ENCODE data around the gene KLRC4. TPM values are rescaled to one million over a fixed set of nuclear protein-coding genes. Genes with fewer than 3 reads are reported as not detected.
"Not testable (repeated sequence)": the region's sequence is repeated elsewhere in the genome, so short reads cannot be mapped to it uniquely, and the experiment has no call there.

KLRC4 gene
- total and polyA plus RNA-seq, 10 donors, result 0.22 to 14.6 (median 5.4) TPM

DNA sequence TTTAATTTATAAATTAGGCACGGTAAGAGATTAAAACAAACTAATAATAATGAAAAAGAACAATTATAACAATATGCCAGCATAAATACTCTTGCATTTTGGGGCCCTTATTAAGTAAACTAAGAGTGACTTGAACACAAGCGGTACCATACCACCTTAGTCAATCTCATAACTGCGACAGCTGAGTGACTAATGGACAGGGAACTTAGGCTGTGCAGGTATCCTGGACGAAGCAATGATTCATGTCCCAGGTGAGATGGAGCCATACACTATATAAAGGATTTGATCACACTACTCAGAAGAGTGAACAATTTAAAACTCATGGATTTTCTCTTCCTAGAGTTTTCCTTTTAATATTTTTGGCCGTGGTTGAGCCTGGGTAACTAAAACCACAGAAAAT lies 4.3 kb downstream of the KLRC4 start:
- intact Hi-C loops (cut with DNase I; ENCODE audit: low total_unique reads), result no loop called here
- no peaks in the 10 kb centered on the region for H3K36me3 ChIP-seq
- peaks cover 0 to 7% (median 0%) of the 10 kb centered on the region in 8 donors for H3K9me3 ChIP-seq
- DNase-seq, result no peak
- 85 to 93% (median 90%) methylated on average over 5 of the region's 5 CpGs for WGBS, 5 donors
- TF ChIP-seq POLR2A (IDR thresholded peaks at IDR 0.05) (no peak), POLR2AphosphoS5 (IDR thresholded peaks at IDR 0.05) (no peak)
- TF ChIP-seq, protein P1, sequence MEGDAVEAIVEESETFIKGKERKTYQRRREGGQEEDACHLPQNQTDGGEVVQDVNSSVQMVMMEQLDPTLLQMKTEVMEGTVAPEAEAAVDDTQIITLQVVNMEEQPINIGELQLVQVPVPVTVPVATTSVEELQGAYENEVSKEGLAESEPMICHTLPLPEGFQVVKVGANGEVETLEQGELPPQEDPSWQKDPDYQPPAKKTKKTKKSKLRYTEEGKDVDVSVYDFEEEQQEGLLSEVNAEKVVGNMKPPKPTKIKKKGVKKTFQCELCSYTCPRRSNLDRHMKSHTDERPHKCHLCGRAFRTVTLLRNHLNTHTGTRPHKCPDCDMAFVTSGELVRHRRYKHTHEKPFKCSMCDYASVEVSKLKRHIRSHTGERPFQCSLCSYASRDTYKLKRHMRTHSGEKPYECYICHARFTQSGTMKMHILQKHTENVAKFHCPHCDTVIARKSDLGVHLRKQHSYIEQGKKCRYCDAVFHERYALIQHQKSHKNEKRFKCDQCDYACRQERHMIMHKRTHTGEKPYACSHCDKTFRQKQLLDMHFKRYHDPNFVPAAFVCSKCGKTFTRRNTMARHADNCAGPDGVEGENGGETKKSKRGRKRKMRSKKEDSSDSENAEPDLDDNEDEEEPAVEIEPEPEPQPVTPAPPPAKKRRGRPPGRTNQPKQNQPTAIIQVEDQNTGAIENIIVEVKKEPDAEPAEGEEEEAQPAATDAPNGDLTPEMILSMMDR (IDR thresholded peaks at IDR 0.05 in 8 of 11, conservative IDR thresholded peaks at IDR 0.05 in 3 of 11), result no peak
- H3K27ac ChIP-seq, result peak overlapping the region in 2 of 8 donors; percentile 7 to 65
- peak overlapping the region in 2 of 8 donors; percentile 3 to 56 for H3K4me3 ChIP-seq
- H3K27me3 ChIP-seq (replicated peaks in 1 of 7), result no peaks in the 10 kb centered on the region
- no peaks in the 10 kb centered on the region for H3K4me1 ChIP-seq

DNA sequence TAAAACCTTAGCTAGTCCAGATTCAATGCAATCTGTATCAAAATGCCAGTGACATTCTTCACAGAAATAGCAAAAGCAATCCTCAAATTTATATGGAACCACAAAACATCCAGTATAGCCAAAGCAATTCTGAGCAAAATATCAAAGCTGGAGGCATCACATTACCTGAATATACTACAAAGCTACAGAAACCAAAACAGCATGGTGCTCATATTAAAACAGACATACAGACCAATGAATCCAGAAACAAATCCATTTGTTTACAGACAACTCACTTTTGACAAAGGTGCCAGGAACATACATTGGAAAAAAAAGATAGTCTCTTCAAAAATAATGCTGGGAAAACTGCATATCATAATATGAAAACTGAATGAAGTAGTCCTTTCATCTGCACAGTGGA lies 4.8 kb downstream of the KLRC4 start:
- TF ChIP-seq POLR2A (IDR thresholded peaks at IDR 0.05) (no peak), POLR2AphosphoS5 (IDR thresholded peaks at IDR 0.05) (no peak)
- TF ChIP-seq, protein P1 (IDR thresholded peaks at IDR 0.05 in 8 of 11, conservative IDR thresholded peaks at IDR 0.05 in 3 of 11), result no peak
- H3K4me1 ChIP-seq, result no peaks in the 10 kb centered on the region
- H3K4me3 ChIP-seq, result peak overlapping the region in 3 of 8 donors; percentile 3 to 56 (median 8)
- no peaks in the 10 kb centered on the region for H3K36me3 ChIP-seq
- peaks cover 0 to 7% (median 0%) of the 10 kb centered on the region in 8 donors for H3K9me3 ChIP-seq
- intact Hi-C loops (cut with DNase I; ENCODE audit: low total_unique reads), result no loop called here
- DNase-seq, result no peak
- no peaks in the 10 kb centered on the region for H3K27me3 ChIP-seq (replicated peaks in 1 of 7)
- peak overlapping the region in 1 of 8 donors; percentile 7 for H3K27ac ChIP-seq

DNA sequence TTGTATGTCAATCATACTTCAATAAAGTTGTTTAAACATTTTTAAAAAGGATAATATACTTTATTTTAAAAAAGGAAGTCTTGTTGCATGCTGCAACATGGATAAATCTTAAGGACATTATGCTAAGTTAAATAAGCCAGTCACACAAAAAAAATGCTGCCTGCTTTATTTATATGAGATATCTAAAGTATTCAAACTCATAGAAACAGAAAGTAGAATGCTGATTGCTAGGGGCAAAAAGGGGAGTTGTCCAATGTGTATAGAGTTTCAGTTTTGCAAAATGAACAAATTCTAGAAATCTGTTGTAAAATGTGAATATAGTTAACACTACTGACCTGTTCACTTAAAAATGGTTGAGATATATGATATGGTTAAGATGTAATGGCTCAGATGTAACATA lies 8.7 kb downstream of the KLRC4 start:
- H3K9me3 ChIP-seq, result peaks cover 0 to 7% (median 0%) of the 10 kb centered on the region in 8 donors
- no peak for TF ChIP-seq POLR2AphosphoS5 (IDR thresholded peaks at IDR 0.05)
- intact Hi-C loops (cut with DNase I; ENCODE audit: low total_unique reads), result no loop called here
- no peak overlapping the region for H3K4me3 ChIP-seq
- DNase-seq, result no peak
- peak overlapping the region in 2 of 8 donors; percentile 11 to 46 for H3K27ac ChIP-seq
- H3K4me1 ChIP-seq, result peaks cover 0 to 11% (median 2%) of the 10 kb centered on the region in 6 donors
- no peaks in the 10 kb centered on the region for H3K36me3 ChIP-seq
- H3K27me3 ChIP-seq (replicated peaks in 1 of 7), result no peaks in the 10 kb centered on the region

DNA sequence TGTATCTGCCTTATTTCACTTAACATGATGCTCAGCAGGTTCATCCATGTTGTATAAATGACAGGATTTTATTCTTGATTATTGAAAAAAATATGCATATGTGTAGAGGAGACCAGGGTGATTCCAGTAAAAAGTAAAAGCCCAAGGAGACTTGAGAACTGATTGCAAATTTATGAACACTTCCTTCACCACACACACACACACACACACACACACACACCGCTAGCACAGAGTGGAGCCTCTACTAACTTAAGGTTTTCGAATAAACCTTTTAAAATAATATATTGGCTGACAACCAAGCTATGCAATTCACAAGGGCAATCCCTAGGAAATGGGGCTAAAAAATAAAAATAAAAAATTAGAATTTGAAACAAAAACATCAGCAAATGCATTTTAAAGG lies 11.4 kb downstream of the KLRC4 start:
- WGBS, 5 donors, result 73 to 93% (median 83%) methylated on average over 2 of the region's 2 CpGs
- Histone ChIP-seq H3K4me3 (no peak overlapping the region), H3K36me3 (no peaks in the 10 kb centered on the region), H3K4me1 (peaks cover 0 to 37% (median 11%) of the 10 kb centered on the region in 6 donors), H3K9me3 (no peaks in the 10 kb centered on the region), H3K27ac (peak overlapping the region in 2 of 8 donors; percentile 4 to 42), H3K27me3 (replicated peaks in 1 of 7) (no peaks in the 10 kb centered on the region)
- DNase-seq, result no peak
- TF ChIP-seq, protein P1 (IDR thresholded peaks at IDR 0.05 in 8 of 11, conservative IDR thresholded peaks at IDR 0.05 in 3 of 11), result no peak
- TF ChIP-seq POLR2AphosphoS5 (IDR thresholded peaks at IDR 0.05), result no peak
- TF ChIP-seq POLR2A (IDR thresholded peaks at IDR 0.05), result no peak
- intact Hi-C loops (cut with DNase I; ENCODE audit: low total_unique reads), result no loop called here

DNA sequence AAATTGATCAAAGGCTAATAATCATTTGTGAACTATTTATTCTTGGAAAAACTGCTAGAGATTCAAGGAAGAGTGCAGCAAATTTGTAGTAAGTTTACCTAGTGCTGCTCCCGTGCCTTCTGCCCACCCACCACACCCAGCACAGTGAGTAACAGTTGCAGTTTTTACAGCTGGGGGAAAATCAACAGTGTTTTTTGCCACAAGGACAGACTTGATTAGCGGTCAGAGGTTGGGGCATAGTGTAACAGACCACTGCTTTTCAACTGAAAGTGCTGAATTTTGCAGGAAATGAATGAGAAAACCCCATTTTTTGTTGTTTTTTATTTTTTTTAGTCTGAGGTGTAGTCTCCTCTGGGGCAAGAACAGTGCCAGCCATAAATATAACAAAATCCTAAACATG lies 12.3 kb downstream of the KLRC4 start:
- 30 to 71% (median 50%) methylated on average over 2 of the region's 2 CpGs for WGBS, 5 donors
- Histone ChIP-seq H3K4me3 (no peak overlapping the region), H3K27me3 (replicated peaks in 1 of 7) (no peaks in the 10 kb centered on the region), H3K27ac (peak overlapping the region in 4 of 8 donors; percentile 3 to 46 (median 32)), H3K9me3 (no peaks in the 10 kb centered on the region), H3K4me1 (peaks cover 0 to 46% (median 17%) of the 10 kb centered on the region in 6 donors), H3K36me3 (no peaks in the 10 kb centered on the region)
- no peak for DNase-seq
- TF ChIP-seq, protein P1 (IDR thresholded peaks at IDR 0.05 in 8 of 11, conservative IDR thresholded peaks at IDR 0.05 in 3 of 11), result no peak
- TF ChIP-seq POLR2AphosphoS5 (IDR thresholded peaks at IDR 0.05) (no peak), POLR2A (IDR thresholded peaks at IDR 0.05) (no peak)
- intact Hi-C loops (cut with DNase I; ENCODE audit: low total_unique reads), result no loop called here

DNA sequence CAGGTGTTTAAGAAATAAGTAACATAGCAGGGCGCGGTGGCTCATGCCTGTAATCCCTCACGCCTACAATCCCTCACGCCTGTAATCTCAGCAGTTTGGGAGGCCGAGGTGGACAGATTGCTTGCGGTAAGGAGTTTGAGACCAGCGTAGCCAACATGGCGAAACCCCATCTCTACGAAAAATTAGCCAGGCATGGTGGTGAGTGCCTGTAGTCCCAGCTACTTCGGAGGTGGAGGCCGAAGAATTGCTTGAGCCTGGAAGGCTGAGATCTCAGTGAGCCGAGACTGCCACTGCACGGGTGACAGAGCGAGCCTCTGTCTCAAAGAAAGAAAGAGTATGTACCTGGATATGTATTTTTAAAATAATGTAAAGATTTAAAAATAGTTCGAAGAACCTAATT lies 13.4 kb downstream of the KLRC4 start:
- intact Hi-C loops (cut with DNase I; ENCODE audit: low total_unique reads); H3K27me3 ChIP-seq (replicated peaks in 1 of 7); DNase-seq; H3K36me3 ChIP-seq; H3K9me3 ChIP-seq: not testable (repeated sequence)
- Histone ChIP-seq H3K27ac (peak overlapping the region in 7 of 8 donors; percentile 30 to 75 (median 45)), H3K4me1 (peaks cover 0 to 54% (median 21%) of the 10 kb centered on the region in 6 donors), H3K4me3 (peak overlapping the region in 1 of 8 donors; percentile 33)
- WGBS, 5 donors, result 78 to 94% (median 89%) methylated on average over 15 of the region's 15 CpGs
